Body of pancreas (tissue), 4 donors: Measurements from ENCODE around the gene LITAFD. TPM values are rescaled to one million over a fixed set of nuclear protein-coding genes. Genes with fewer than 3 reads are reported as not detected.
A peak's percentile ranks its signal among the peaks of the same experiment; 100 is the strongest.

Experiments
- ATAC-seq: fragments of 150-250 bp; one replicate; pipeline ENCODE4 v1.9.1; 2016
- DNase-seq, 4 donors: peaks; one replicate each; pipeline ENCODE4 v3.0.0-alpha.2; 2019
- H3K27ac ChIP-seq, 4 donors: fragments of 200-600 bp; sonication (generic); 1 replicate in 3 of 4; 2 replicates in 1 of 4; pipeline versions ENCODE4 v1.5.1 to v1.6.1; 2016 to 2019; ENCODE audit warnings: mild to moderate bottlenecking in 1 of 4, mixed read lengths in 1 of 4, moderate library complexity in 1 of 4
- H3K27me3 ChIP-seq, 2 donors: fragments of 200-600 bp; sonication (generic); one replicate each; pipeline ENCODE4 v1.6.0; 2016; ENCODE audit warnings: mild to moderate bottlenecking in 1 of 2
- H3K36me3 ChIP-seq, 2 donors: fragments of 200-600 bp; sonication (generic); replicated peaks in 1 of 2; 2 replicates each; pipeline ENCODE4 v1.5.1; 2016; ENCODE audit warnings: low read depth in 2 of 2; ENCODE audit not compliant: insufficient read depth in 1 of 2
- H3K4me1 ChIP-seq: fragments of 200-600 bp; sonication (generic); one replicate; pipeline ENCODE4 v1.6.0; 2016
- H3K4me3 ChIP-seq, 2 donors: fragments of 200-600 bp; sonication (generic); 1 replicate in 1 of 2; 2 replicates in 1 of 2; pipeline ENCODE4 v1.5.1; 2016 to 2019
- H3K9me3 ChIP-seq, 3 donors: fragments of 200-600 bp; sonication (generic); 1 replicate in 2 of 3; 2 replicates in 1 of 3; pipeline ENCODE4 v1.5.1; 2016
- POLR2A ChIP-seq, 3 donors: fragments of 450-650 bp; IDR thresholded peaks; one replicate each; pipeline ENCODE4 v1.6.1; 2016; ENCODE audit warnings: antibody characterized with exemption in 3 of 3, mild to moderate bottlenecking in 2 of 3
- WGBS, 2 donors: methylation state at CpG; one replicate each; pipeline ENCODE4 v1.1.5; 2017; 5-methylcytosine and 5-hydroxymethylcytosine counted together
- intact Hi-C: fragments of 100-400 bp; cut with DNase I; formaldehyde crosslinking; loops from one replicate; pipeline ENCODE4 v1.15.1; 2023
- total RNA-seq, 2 donors: library from RNA; depleted of rRNA; stranded (reverse); fragments of >200 nt; gene quantifications; one replicate each; pipeline ENCODE4 v1.1.0, GENCODE V29; 2016
- TF ChIP-seq, protein P1 (sequence below), 7 experiments: fragments of 450-650 bp in 4 of 7; fragments of 200-600 bp in 3 of 7; sonication (generic) in 3 of 7; IDR thresholded peaks; one replicate each; pipeline ENCODE4 v1.5.1; 2016 to 2019; ENCODE audit warnings: antibody characterized with exemption in 7 of 7

Gene LITAFD
- total RNA-seq, 2 donors from 2014 or later = not detected

- intact Hi-C loops = no loop called here
- TF ChIP-seq, protein P1, sequence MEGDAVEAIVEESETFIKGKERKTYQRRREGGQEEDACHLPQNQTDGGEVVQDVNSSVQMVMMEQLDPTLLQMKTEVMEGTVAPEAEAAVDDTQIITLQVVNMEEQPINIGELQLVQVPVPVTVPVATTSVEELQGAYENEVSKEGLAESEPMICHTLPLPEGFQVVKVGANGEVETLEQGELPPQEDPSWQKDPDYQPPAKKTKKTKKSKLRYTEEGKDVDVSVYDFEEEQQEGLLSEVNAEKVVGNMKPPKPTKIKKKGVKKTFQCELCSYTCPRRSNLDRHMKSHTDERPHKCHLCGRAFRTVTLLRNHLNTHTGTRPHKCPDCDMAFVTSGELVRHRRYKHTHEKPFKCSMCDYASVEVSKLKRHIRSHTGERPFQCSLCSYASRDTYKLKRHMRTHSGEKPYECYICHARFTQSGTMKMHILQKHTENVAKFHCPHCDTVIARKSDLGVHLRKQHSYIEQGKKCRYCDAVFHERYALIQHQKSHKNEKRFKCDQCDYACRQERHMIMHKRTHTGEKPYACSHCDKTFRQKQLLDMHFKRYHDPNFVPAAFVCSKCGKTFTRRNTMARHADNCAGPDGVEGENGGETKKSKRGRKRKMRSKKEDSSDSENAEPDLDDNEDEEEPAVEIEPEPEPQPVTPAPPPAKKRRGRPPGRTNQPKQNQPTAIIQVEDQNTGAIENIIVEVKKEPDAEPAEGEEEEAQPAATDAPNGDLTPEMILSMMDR (IDR thresholded peaks at IDR 0.05) = no peak
- no peak for TF ChIP-seq POLR2A (IDR thresholded peaks at IDR 0.05)
- Histone ChIP-seq H3K27ac (peak overlapping the region; percentile 81 to 94 (median 91)), H3K4me1 (peaks cover 86% of the 10 kb centered on the region), H3K9me3 (no peaks in the 10 kb centered on the region), H3K36me3 (no peaks in the 10 kb centered on the region), H3K27me3 (no peaks in the 10 kb centered on the region), H3K4me3 (no peak overlapping the region)
- ATAC-seq (no peak), DNase-seq (no peak)
- 30 to 35% methylated on average over 7 to 13 of the region's 13 CpGs for WGBS, 2 donors
Measured at GRCh38 chr16:8864480-8865110, 17.6 kb upstream of the LITAFD start.

GRCh38 chr16:8865145-8865882, 16.8 kb upstream of the LITAFD start:
- TF ChIP-seq, protein P1 (IDR thresholded peaks at IDR 0.05) = no peak
- TF ChIP-seq POLR2A (IDR thresholded peaks at IDR 0.05) = no peak
- intact Hi-C loops = no loop called here
- DNase-seq (no peak), ATAC-seq (no peak)
- Histone ChIP-seq H3K4me3 (no peak overlapping the region), H3K27me3 (no peaks in the 10 kb centered on the region), H3K27ac (peak overlapping the region; percentile 81 to 94 (median 91)), H3K4me1 (peaks cover 80% of the 10 kb centered on the region), H3K36me3 (no peaks in the 10 kb centered on the region), H3K9me3 (no peaks in the 10 kb centered on the region)
- 90 to 98% methylated on average over 13 to 14 of the region's 14 CpGs for WGBS, 2 donors

- peak in 2 of 4 donors; percentile 59 to 60 for DNase-seq
- ATAC-seq = no peak
- H3K4me1 ChIP-seq = peaks cover 81% of the 10 kb centered on the region
- peak overlapping the region in 1 of 2 donors; percentile 12 for H3K4me3 ChIP-seq
- intact Hi-C loops = no loop called here
- TF ChIP-seq, protein P1 (IDR thresholded peaks at IDR 0.05) = no peak
- peak in 2 of 3 donors; percentile 21 to 53 for TF ChIP-seq POLR2A (IDR thresholded peaks at IDR 0.05)
- H3K27me3 ChIP-seq = no peaks in the 10 kb centered on the region
- H3K9me3 ChIP-seq = no peaks in the 10 kb centered on the region
- WGBS, 2 donors = 21 to 22% methylated on average over 13 to 26 of the region's 30 CpGs
- H3K27ac ChIP-seq = peak overlapping the region; percentile 48 to 94 (median 91)
- no peaks in the 10 kb centered on the region for H3K36me3 ChIP-seq
Measured at GRCh38 chr16:8866118-8866883, 15.8 kb upstream of the LITAFD start.

- Histone ChIP-seq H3K4me3 (peak overlapping the region; percentile 12 to 82), H3K4me1 (peaks cover 76% of the 10 kb centered on the region), H3K36me3 (no peaks in the 10 kb centered on the region), H3K27me3 (no peaks in the 10 kb centered on the region), H3K9me3 (no peaks in the 10 kb centered on the region), H3K27ac (peak overlapping the region; percentile 48 to 94 (median 91))
- WGBS, 2 donors = 18 to 26% methylated on average over 12 to 15 of the region's 16 CpGs
- ATAC-seq (no peak), DNase-seq (no peak)
- TF ChIP-seq, protein P1 (IDR thresholded peaks at IDR 0.05) = no peak
- peak in 1 of 3 donors; percentile 21 for TF ChIP-seq POLR2A (IDR thresholded peaks at IDR 0.05)
- intact Hi-C loops = no loop called here
Measured at GRCh38 chr16:8866884-8867215, 15.3 kb upstream of the LITAFD start.
